Measurements from ENCODE around the gene PTPRE.
A peak's percentile ranks its signal among the peaks of the same experiment; 100 is the strongest.

Gene PTPRE

DNA sequence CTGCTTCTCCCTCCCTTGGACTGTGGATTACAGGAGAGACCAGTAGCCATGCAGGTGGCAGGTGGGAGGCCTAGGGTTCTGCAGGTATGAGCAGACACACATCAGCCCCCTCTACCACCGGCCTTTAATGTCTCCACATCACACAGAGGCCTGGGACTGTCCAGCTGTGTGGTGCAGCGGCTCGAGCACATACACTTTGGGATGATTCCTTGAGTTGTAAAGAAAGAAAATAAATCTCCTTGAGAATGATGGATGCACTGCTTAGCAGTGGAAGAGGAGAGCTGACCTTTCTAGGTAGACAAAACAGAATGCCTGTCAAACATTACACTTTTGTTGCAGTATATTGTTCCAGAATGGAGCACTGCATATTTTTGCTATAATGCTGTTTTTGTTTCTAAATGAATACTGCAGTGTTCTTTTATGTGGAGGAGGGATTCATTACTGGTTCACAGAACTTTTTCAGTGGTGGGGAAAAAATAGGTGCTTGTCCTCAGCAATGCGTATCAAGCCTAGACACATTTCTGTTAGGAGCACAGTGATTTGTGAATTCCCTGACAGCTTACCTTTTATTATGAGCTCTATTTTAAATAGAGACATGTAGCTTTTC lies 66.0 kb downstream of the PTPRE start:
- Histone ChIP-seq H3K27me3 (ENCODE audit: insufficient read depth, low read depth, severe bottlenecking) (no peaks in the 10 kb centered on the region), H3K27ac (no peak overlapping the region), H3K36me3 (no peaks in the 10 kb centered on the region), H3K4me3 (ENCODE audit: low read depth, low read length) (no peak overlapping the region), H3K9me3 (ENCODE audit: severe bottlenecking) (no peaks in the 10 kb centered on the region)
- TF ChIP-seq, protein P1, sequence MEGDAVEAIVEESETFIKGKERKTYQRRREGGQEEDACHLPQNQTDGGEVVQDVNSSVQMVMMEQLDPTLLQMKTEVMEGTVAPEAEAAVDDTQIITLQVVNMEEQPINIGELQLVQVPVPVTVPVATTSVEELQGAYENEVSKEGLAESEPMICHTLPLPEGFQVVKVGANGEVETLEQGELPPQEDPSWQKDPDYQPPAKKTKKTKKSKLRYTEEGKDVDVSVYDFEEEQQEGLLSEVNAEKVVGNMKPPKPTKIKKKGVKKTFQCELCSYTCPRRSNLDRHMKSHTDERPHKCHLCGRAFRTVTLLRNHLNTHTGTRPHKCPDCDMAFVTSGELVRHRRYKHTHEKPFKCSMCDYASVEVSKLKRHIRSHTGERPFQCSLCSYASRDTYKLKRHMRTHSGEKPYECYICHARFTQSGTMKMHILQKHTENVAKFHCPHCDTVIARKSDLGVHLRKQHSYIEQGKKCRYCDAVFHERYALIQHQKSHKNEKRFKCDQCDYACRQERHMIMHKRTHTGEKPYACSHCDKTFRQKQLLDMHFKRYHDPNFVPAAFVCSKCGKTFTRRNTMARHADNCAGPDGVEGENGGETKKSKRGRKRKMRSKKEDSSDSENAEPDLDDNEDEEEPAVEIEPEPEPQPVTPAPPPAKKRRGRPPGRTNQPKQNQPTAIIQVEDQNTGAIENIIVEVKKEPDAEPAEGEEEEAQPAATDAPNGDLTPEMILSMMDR (IDR thresholded peaks at IDR 0.05; ENCODE audit: low read depth, low read length) = no peak
- no peak for DNase-seq

DNA sequence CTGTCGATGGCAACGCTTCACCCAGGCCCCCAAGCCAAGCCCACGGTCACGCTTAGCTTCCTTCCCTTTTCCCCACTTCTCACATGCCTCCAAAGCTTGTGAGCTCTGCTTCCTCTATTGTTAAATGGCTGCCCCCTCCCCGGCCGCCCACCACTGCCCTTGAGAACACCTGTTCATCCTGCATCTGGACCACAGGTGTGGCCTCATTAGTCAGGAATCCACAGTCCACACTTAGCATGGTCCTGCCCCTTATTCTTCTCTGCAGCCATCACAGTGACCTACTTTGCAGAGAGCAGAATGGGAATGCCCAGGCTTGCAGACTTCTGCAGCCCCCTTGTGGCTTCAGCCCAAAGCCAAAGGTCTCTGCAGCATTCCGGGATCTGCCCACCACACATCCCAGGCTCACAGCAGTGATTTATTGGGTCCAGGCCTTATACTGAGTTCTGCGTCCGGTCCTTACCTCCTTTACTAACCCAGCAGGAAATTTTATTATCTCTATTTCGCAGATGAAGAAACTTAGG lies 66.9 kb downstream of the PTPRE start:
- no peaks in the 10 kb centered on the region for H3K36me3 ChIP-seq
- no peak overlapping the region for H3K27ac ChIP-seq
- no peak overlapping the region for H3K4me3 ChIP-seq (ENCODE audit: low read depth, low read length)
- H3K9me3 ChIP-seq (ENCODE audit: severe bottlenecking) = no peaks in the 10 kb centered on the region
- peak; percentile 56 for DNase-seq
- TF ChIP-seq, protein P1 (IDR thresholded peaks at IDR 0.05; ENCODE audit: low read depth, low read length) = peak; percentile 81
- no peaks in the 10 kb centered on the region for H3K27me3 ChIP-seq (ENCODE audit: insufficient read depth, low read depth, severe bottlenecking)

DNA sequence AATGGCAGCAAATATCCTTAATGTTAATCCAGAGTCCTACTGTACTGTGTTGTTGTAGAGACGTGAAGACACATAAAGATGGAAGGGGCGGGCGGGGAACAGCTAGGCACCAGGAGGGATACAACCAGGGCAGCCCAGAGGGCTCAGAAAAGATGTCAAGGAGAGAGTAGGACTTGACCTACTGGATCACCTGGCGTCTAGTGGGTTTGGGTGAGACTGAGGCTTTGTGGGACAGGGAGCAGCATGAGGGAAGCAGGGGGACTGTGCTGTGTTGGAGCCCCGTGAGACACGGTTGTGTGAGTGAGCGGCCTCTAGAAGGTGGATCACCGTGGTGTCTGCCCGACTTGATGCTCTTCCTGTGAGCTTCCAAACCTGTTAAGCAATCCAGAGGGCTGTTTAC lies 68.0 kb downstream of the PTPRE start:
- H3K9me3 ChIP-seq (ENCODE audit: severe bottlenecking) = peaks cover 4% of the 10 kb centered on the region
- no peaks in the 10 kb centered on the region for H3K36me3 ChIP-seq
- TF ChIP-seq, protein P1 (IDR thresholded peaks at IDR 0.05; ENCODE audit: low read depth, low read length) = no peak
- H3K27me3 ChIP-seq (ENCODE audit: insufficient read depth, low read depth, severe bottlenecking) = no peaks in the 10 kb centered on the region
- DNase-seq = no peak
- H3K4me3 ChIP-seq (ENCODE audit: low read depth, low read length) = no peak overlapping the region
- no peak overlapping the region for H3K27ac ChIP-seq

DNA sequence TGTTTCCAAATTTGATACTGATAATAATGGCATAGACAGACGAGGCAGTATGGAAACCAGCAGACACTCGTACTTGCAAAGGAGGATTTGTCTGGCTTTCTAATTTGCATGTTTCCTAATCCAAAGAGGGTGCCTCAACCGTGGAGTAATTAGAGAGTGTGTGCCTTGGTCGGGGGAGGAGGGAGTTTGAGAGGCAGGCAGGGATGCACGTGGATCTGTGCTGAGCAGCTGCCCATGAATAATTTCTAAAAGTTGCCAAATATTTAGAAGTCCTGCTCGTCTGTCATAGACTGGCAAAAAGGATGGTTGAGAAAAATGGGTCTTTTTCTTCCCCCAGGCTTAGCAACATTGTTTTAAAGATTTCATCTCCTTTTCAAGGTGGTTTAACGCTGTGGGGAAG lies 69.4 kb downstream of the PTPRE start:
- Histone ChIP-seq H3K27ac (peak overlapping the region; percentile 38; the same call in 1 of the 2 replicates), H3K9me3 (ENCODE audit: severe bottlenecking) (peaks cover 11% of the 10 kb centered on the region), H3K27me3 (ENCODE audit: insufficient read depth, low read depth, severe bottlenecking) (no peaks in the 10 kb centered on the region), H3K4me3 (ENCODE audit: low read depth, low read length) (no peak overlapping the region), H3K36me3 (no peaks in the 10 kb centered on the region)
- TF ChIP-seq, protein P1 (IDR thresholded peaks at IDR 0.05; ENCODE audit: low read depth, low read length) = no peak
- DNase-seq = peak; percentile 61

DNA sequence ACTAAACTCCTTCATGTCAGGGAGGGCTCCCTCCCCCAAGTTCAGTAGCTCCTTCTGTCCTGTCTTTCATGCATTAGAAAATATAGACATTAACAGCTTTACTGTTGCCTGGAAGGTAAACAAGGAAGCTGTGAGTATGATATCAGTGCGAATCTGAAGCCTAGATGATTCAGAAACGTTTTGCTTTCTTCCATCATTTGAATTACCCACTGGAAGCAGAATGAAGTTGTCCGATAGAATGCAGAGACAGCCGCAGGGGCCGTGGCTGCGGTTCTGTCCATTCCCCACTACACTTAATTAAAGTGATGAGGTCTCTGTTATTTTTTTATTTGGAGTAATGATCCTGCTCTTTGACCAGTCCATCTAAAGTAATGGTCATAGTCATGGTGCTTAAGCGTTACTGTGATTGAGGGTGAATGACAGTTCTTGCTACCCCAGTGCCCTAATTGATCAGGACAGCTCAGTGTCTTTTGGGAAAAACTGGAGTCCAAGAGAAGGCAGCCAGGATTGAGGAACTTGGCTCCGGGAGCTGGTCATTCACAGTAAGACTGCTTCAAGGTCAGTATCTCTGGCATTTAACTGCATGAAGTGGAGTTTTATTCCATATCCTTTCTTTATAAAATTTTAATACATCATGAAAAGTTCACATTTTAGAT lies 69.9 kb downstream of the PTPRE start:
- no peak overlapping the region for H3K4me3 ChIP-seq (ENCODE audit: low read depth, low read length)
- H3K36me3 ChIP-seq = no peaks in the 10 kb centered on the region
- H3K27me3 ChIP-seq (ENCODE audit: insufficient read depth, low read depth, severe bottlenecking) = no peaks in the 10 kb centered on the region
- H3K9me3 ChIP-seq (ENCODE audit: severe bottlenecking) = peaks cover 11% of the 10 kb centered on the region
- H3K27ac ChIP-seq = peak overlapping the region; percentile 5; the same call in 1 of the 2 replicates
- TF ChIP-seq, protein P1 (IDR thresholded peaks at IDR 0.05; ENCODE audit: low read depth, low read length) = no peak
- DNase-seq = no peak
